Liver (tissue), 9 donors: ENCODE measurements around the gene STN1. TPM values are rescaled to one million over a fixed set of nuclear protein-coding genes. Genes with fewer than 3 reads are reported as not detected.

Experiments used
- DNase-seq: peaks from one replicate; pipeline ENCODE4 v3.0.0-alpha.2; 2017; ENCODE audit warnings: low spot score
- H3K27ac ChIP-seq, 2 donors: one replicate each; pipeline ENCODE4 v1.7.0; 2013; ENCODE audit warnings: inconsistent platforms in 2 of 2, low read length in 2 of 2, control low read depth in 1 of 2, low read depth in 1 of 2, mild to moderate bottlenecking in 1 of 2
- H3K27me3 ChIP-seq, 4 donors: one replicate each; pipeline versions ENCODE4 v1.6.1 to v1.7.0; 2013; ENCODE audit warnings: low read length in 3 of 4, inconsistent platforms in 1 of 4, mild to moderate bottlenecking in 1 of 4, moderate library complexity in 1 of 4; ENCODE audit not compliant: control insufficient read depth in 4 of 4, insufficient read depth in 4 of 4
- H3K36me3 ChIP-seq, 4 donors: one replicate each; pipeline versions ENCODE4 v1.6.1 to v1.7.0; 2013; ENCODE audit warnings: low read length in 3 of 4, mild to moderate bottlenecking in 3 of 4, low read depth in 1 of 4, moderate library complexity in 1 of 4; ENCODE audit not compliant: control insufficient read depth in 4 of 4, insufficient read depth in 3 of 4
- H3K4me1 ChIP-seq, 4 donors: one replicate each; pipeline versions ENCODE4 v1.6.1 to v1.7.0; 2013; ENCODE audit warnings: low read length in 3 of 4, mild to moderate bottlenecking in 3 of 4, moderate library complexity in 1 of 4; ENCODE audit not compliant: control insufficient read depth in 4 of 4, insufficient read depth in 4 of 4
- H3K4me3 ChIP-seq, 3 donors: one replicate each; pipeline versions ENCODE4 v1.6.1 to v1.7.0; 2013; ENCODE audit warnings: low read length in 3 of 3, control low read depth in 1 of 3, low read depth in 1 of 3, mild to moderate bottlenecking in 1 of 3
- H3K9ac ChIP-seq, 2 donors: one replicate each; pipeline ENCODE4 v1.7.0; 2013; ENCODE audit warnings: low read length in 2 of 2, mild to moderate bottlenecking in 2 of 2, moderate library complexity in 2 of 2, control low read depth in 1 of 2, low read depth in 1 of 2
- H3K9me3 ChIP-seq, 4 donors: one replicate each; pipeline versions ENCODE4 v1.6.1 to v1.7.0; 2013; ENCODE audit warnings: low read length in 3 of 4; ENCODE audit not compliant: control insufficient read depth in 4 of 4
- EGR1 ChIP-seq, 2 donors: IDR thresholded peaks; 2 replicates each; pipeline ENCODE4 v1.6.1; 2016 to 2018; ENCODE audit warnings: antibody characterized with exemption in 2 of 2, low read depth in 2 of 2
- FOXA1 ChIP-seq: IDR thresholded peaks from 2 replicates; pipeline ENCODE4 v1.6.1; 2016; ENCODE audit warnings: antibody characterized with exemption
- FOXA2 ChIP-seq: IDR thresholded peaks from 2 replicates; pipeline ENCODE4 v1.6.1; 2016; ENCODE audit warnings: antibody characterized with exemption
- HNF4A ChIP-seq, 2 donors: conservative IDR thresholded peaks; 2 replicates each; pipeline ENCODE4 v1.6.1; 2016; ENCODE audit warnings: antibody characterized with exemption in 2 of 2, mild to moderate bottlenecking in 2 of 2
- JUND ChIP-seq, 2 donors: IDR thresholded peaks; 2 replicates each; pipeline ENCODE4 v1.6.1; 2016; ENCODE audit warnings: antibody characterized with exemption in 2 of 2
- NR2F2 ChIP-seq: IDR thresholded peaks from 2 replicates; pipeline ENCODE4 v1.6.1; 2016; ENCODE audit warnings: antibody characterized with exemption
- RAD21 ChIP-seq, 2 donors: IDR thresholded peaks; 2 replicates each; pipeline ENCODE4 v1.6.1; 2016; ENCODE audit warnings: antibody characterized with exemption in 2 of 2, mild to moderate bottlenecking in 2 of 2
- RXRA ChIP-seq, 2 donors: IDR thresholded peaks; 2 replicates each; pipeline ENCODE4 v1.6.1; 2017 to 2018; ENCODE audit warnings: antibody characterized with exemption in 2 of 2, mild to moderate bottlenecking in 1 of 2
- SP1 ChIP-seq: IDR thresholded peaks from 2 replicates; pipeline ENCODE4 v1.6.1; 2018; ENCODE audit warnings: antibody characterized with exemption, mild to moderate bottlenecking
- TAF1 ChIP-seq: conservative IDR thresholded peaks from 2 replicates; pipeline ENCODE4 v1.6.1; 2016; ENCODE audit warnings: antibody characterized with exemption, mild to moderate bottlenecking
- YY1 ChIP-seq: IDR thresholded peaks from 2 replicates; pipeline ENCODE4 v1.6.1; 2016; ENCODE audit warnings: antibody characterized with exemption, mild to moderate bottlenecking
- WGBS: extraction: QIAGEN DNeasy Blood & Tissue Kit; methylation state at CpG from one replicate; pipeline ENCODE4 v1.1.7; 2013; 5-methylcytosine and 5-hydroxymethylcytosine counted together
- polyA plus RNA-seq, 2 donors: library from polyadenylated mRNA; stranded (reverse) in 1 of 2; unstranded in 1 of 2; fragments of 200-250 nt in 1 of 2; fragments of >200 nt in 1 of 2; fragmentation: Nextera tagmentation in 1 of 2; extraction: Ambion mirVana in 1 of 2; gene quantifications; one replicate each; pipeline versions ENCODE4 v1.2.1 to v1.2.3, GENCODE V29; 2013 to 2015
- total RNA-seq, 2 donors: library from RNA; depleted of rRNA; stranded (reverse); fragments of >200 nt; gene quantifications; one replicate each; pipeline ENCODE4 v1.2.3, GENCODE V29; 2014
- TF ChIP-seq, protein P1 (sequence below): IDR thresholded peaks from 2 replicates; pipeline ENCODE4 v1.6.1; 2016; ENCODE audit warnings: antibody characterized with exemption, mild to moderate bottlenecking
- TF ChIP-seq, protein P2 (sequence below): IDR thresholded peaks from 2 replicates; pipeline ENCODE4 v1.6.1; 2016; ENCODE audit warnings: antibody characterized with exemption
- TF ChIP-seq, protein P3 (sequence below): IDR thresholded peaks from 2 replicates; pipeline ENCODE4 v1.6.1; 2016; ENCODE audit warnings: antibody characterized with exemption
- TF ChIP-seq, protein P4 (sequence below): fragments of 150-350 bp; IDR thresholded peaks from 2 replicates; pipeline ENCODE4 v1.5.1; 2017; ENCODE audit warnings: improper control_type of control experiment, low read depth, low read length; ENCODE audit not compliant: missing input control
- TF ChIP-seq, protein P5 (sequence below): IDR thresholded peaks from 2 replicates; pipeline ENCODE4 v1.6.1; 2016; ENCODE audit warnings: antibody characterized with exemption
- donor health status: healthy.
- donor health status: healthy.
- donor health status: healthy.
- donor health status: healthy.
- donor health status: healthy.

Gene STN1
- total and polyA plus RNA-seq, 4 donors = 6.9 to 12.9 (median 8.0) TPM

DNA sequence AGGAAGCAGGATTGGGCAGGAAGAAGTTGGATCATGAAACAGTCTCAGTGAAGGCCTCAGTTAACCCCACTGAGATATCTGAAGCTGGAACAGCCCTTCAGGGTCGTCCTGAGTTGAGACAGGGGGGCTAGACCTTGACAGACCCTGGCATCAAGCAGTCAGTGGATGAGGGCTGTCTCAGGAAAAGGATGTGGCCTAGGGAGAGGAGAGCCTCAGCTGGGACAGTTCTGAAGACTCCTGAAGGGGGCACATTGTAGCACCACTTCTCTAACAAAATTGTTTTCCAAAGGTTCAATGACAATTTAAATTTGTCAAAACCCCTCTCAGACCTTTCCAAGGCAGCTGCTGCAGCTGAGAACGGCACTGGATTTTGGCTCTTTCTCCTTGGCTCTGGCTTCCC lies 33.2 kb upstream of the STN1 start:
- DNase-seq = no peak
- Histone ChIP-seq H3K9ac (no peak overlapping the region), H3K4me1 (no peaks in the 10 kb centered on the region), H3K27me3 (no peaks in the 10 kb centered on the region), H3K4me3 (no peak overlapping the region), H3K36me3 (no peaks in the 10 kb centered on the region), H3K9me3 (no peaks in the 10 kb centered on the region), H3K27ac (no peak overlapping the region)
- TF ChIP-seq SP1 (no peak), YY1 (no peak), NR2F2 (no peak), HNF4A (conservative IDR thresholded peaks at IDR 0.05) (no peak), RXRA (IDR thresholded peaks at IDR 0.05) (no peak), FOXA1 (no peak), FOXA2 (no peak), RAD21 (IDR thresholded peaks at IDR 0.05) (no peak)
- TF ChIP-seq, protein P1, sequence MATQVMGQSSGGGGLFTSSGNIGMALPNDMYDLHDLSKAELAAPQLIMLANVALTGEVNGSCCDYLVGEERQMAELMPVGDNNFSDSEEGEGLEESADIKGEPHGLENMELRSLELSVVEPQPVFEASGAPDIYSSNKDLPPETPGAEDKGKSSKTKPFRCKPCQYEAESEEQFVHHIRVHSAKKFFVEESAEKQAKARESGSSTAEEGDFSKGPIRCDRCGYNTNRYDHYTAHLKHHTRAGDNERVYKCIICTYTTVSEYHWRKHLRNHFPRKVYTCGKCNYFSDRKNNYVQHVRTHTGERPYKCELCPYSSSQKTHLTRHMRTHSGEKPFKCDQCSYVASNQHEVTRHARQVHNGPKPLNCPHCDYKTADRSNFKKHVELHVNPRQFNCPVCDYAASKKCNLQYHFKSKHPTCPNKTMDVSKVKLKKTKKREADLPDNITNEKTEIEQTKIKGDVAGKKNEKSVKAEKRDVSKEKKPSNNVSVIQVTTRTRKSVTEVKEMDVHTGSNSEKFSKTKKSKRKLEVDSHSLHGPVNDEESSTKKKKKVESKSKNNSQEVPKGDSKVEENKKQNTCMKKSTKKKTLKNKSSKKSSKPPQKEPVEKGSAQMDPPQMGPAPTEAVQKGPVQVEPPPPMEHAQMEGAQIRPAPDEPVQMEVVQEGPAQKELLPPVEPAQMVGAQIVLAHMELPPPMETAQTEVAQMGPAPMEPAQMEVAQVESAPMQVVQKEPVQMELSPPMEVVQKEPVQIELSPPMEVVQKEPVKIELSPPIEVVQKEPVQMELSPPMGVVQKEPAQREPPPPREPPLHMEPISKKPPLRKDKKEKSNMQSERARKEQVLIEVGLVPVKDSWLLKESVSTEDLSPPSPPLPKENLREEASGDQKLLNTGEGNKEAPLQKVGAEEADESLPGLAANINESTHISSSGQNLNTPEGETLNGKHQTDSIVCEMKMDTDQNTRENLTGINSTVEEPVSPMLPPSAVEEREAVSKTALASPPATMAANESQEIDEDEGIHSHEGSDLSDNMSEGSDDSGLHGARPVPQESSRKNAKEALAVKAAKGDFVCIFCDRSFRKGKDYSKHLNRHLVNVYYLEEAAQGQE = no peak
- TF ChIP-seq, protein P2, sequence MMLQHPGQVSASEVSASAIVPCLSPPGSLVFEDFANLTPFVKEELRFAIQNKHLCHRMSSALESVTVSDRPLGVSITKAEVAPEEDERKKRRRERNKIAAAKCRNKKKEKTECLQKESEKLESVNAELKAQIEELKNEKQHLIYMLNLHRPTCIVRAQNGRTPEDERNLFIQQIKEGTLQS = no peak
- TF ChIP-seq, protein P3, sequence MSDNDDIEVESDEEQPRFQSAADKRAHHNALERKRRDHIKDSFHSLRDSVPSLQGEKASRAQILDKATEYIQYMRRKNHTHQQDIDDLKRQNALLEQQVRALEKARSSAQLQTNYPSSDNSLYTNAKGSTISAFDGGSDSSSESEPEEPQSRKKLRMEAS = no peak
- 71% methylated on average over 2 of the region's 2 CpGs for WGBS

DNA sequence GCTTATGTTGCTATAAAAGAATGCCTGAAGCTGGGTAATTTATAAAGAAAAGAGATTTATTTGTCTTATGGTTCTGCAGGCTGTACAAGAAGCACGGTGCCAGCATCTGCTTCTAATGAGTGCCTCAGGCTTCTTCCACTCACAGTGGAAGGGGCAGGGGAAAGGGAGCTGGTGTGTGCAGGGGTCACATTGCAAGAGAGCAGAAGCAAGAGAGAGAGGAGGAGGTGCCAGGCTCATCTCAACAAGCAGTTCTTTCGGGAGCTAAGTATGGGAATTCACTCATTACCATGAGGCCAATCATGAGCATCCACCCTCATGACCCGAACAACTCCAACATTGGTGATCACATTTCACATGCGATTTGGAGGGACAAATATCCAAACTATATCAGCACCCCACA lies 31.7 kb upstream of the STN1 start:
- H3K4me3 ChIP-seq = no peak overlapping the region
- DNase-seq = no peak
- H3K9me3 ChIP-seq = no peaks in the 10 kb centered on the region
- H3K36me3 ChIP-seq = no peaks in the 10 kb centered on the region
- no peaks in the 10 kb centered on the region for H3K27me3 ChIP-seq
- no peak overlapping the region for H3K27ac ChIP-seq
- no peaks in the 10 kb centered on the region for H3K4me1 ChIP-seq
- no peak overlapping the region for H3K9ac ChIP-seq
- no peak for TF ChIP-seq FOXA1
- TF ChIP-seq, protein P4, sequence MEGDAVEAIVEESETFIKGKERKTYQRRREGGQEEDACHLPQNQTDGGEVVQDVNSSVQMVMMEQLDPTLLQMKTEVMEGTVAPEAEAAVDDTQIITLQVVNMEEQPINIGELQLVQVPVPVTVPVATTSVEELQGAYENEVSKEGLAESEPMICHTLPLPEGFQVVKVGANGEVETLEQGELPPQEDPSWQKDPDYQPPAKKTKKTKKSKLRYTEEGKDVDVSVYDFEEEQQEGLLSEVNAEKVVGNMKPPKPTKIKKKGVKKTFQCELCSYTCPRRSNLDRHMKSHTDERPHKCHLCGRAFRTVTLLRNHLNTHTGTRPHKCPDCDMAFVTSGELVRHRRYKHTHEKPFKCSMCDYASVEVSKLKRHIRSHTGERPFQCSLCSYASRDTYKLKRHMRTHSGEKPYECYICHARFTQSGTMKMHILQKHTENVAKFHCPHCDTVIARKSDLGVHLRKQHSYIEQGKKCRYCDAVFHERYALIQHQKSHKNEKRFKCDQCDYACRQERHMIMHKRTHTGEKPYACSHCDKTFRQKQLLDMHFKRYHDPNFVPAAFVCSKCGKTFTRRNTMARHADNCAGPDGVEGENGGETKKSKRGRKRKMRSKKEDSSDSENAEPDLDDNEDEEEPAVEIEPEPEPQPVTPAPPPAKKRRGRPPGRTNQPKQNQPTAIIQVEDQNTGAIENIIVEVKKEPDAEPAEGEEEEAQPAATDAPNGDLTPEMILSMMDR = no peak
- TF ChIP-seq EGR1 (IDR thresholded peaks at IDR 0.05; ENCODE audit: low read depth in 2 of 2) = no peak
- TF ChIP-seq, protein P1 = no peak
- TF ChIP-seq TAF1 = no peak
- no peak for TF ChIP-seq JUND (IDR thresholded peaks at IDR 0.05)
- TF ChIP-seq, protein P5, sequence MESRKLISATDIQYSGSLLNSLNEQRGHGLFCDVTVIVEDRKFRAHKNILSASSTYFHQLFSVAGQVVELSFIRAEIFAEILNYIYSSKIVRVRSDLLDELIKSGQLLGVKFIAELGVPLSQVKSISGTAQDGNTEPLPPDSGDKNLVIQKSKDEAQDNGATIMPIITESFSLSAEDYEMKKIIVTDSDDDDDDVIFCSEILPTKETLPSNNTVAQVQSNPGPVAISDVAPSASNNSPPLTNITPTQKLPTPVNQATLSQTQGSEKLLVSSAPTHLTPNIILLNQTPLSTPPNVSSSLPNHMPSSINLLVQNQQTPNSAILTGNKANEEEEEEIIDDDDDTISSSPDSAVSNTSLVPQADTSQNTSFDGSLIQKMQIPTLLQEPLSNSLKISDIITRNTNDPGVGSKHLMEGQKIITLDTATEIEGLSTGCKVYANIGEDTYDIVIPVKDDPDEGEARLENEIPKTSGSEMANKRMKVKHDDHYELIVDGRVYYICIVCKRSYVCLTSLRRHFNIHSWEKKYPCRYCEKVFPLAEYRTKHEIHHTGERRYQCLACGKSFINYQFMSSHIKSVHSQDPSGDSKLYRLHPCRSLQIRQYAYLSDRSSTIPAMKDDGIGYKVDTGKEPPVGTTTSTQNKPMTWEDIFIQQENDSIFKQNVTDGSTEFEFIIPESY = no peak
- TF ChIP-seq YY1 = no peak
- WGBS = 92% methylated on average over 4 of the region's 4 CpGs
